Measurements from ENCODE around the gene TYR. TPM values are rescaled to one million over a fixed set of nuclear protein-coding genes. Genes with fewer than 3 reads are reported as not detected.
"Not testable (repeated sequence)": the region's sequence is repeated elsewhere in the genome, so short reads cannot be mapped to it uniquely, and the experiment has no call there.

TYR gene
- total RNA-seq, 1 donor from 2014 or later, result not detected

DNA sequence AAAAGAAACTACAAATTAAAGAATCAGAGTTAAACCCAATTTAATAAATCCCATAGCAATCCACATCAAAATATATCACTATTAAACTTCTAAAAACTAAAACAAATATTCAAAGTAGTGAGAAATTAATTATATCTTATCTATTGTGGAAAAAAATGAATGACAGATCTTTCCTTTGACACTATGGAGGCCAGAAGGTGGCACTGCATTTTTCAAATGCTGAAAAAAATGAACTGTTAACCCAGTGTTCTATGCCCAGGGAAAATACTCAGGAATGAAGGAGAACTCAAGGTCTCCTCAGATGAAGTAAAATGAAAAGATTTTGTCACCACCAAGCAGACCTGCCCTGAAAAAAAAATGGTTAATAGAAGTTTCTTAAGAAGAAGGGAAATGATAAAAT lies 27.7 kb downstream of the TYR start:
- no peak overlapping the region for H3K27ac ChIP-seq (replicated peaks)
- no peak for DNase-seq
- TF ChIP-seq, protein P1, sequence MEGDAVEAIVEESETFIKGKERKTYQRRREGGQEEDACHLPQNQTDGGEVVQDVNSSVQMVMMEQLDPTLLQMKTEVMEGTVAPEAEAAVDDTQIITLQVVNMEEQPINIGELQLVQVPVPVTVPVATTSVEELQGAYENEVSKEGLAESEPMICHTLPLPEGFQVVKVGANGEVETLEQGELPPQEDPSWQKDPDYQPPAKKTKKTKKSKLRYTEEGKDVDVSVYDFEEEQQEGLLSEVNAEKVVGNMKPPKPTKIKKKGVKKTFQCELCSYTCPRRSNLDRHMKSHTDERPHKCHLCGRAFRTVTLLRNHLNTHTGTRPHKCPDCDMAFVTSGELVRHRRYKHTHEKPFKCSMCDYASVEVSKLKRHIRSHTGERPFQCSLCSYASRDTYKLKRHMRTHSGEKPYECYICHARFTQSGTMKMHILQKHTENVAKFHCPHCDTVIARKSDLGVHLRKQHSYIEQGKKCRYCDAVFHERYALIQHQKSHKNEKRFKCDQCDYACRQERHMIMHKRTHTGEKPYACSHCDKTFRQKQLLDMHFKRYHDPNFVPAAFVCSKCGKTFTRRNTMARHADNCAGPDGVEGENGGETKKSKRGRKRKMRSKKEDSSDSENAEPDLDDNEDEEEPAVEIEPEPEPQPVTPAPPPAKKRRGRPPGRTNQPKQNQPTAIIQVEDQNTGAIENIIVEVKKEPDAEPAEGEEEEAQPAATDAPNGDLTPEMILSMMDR (IDR thresholded peaks at IDR 0.05; ENCODE audit: borderline replicate concordance), result no peak
- H3K27me3 ChIP-seq (ENCODE audit: low read depth), result no peaks in the 10 kb centered on the region
- no peaks in the 10 kb centered on the region for H3K9me3 ChIP-seq (replicated peaks)
- intact Hi-C loops (cut with micrococcal nuclease), result no loop called here
- no peak overlapping the region for H3K4me3 ChIP-seq
- H3K36me3 ChIP-seq, result no peaks in the 10 kb centered on the region
- no peaks in the 10 kb centered on the region for H3K4me1 ChIP-seq

DNA sequence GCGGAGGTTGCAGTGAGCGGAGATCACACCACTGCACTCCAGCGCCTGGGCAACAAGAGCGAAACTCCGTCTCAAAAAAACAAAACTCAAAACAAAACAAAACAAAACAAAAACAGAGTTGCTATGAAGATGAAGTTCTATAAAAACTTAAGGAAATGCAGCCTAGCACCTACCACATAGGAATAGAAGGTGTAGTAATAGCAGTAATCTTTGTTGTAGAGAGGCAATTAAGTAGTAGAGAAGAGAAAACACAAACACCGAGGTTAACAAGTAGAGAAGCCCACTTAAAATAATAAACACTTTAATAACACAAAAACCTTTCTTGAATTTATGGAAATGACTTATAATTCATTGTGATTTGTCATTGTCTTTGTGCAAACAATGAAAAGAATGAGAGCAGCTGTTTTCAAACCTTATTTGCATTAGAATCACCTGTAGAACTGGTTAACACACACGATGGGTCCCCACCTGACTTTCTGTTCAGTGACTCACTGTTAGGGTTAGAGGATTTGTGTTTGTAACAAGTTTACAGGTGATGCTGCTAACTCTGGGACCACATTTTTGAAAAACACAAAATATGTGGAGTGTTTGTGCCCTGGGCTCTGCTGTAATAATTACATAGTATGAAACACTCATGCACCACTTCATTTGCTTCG lies 43.1 kb downstream of the TYR start:
- TF ChIP-seq, protein P1 (IDR thresholded peaks at IDR 0.05; ENCODE audit: borderline replicate concordance), result no peak

DNA sequence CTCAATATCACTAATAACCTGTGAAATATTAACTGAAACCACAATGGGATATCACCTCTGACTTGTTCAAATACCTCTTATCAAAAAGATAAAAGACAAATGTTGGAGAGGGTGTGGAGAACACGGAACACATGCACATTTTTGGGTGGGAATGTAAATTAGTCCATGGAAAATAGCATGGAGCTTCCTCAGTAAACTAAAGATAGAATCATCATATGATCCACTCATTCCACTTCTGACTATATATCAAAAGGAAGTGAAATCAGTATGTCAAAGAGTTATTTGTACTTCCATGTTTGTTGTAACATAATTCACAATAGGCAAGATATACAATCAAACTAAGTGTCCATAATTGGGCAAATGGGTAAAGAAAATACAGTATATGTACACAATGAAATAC lies 57.4 kb downstream of the TYR start:
- Histone ChIP-seq H3K9me3 (replicated peaks) (peaks cover 5% of the 10 kb centered on the region), H3K27ac (replicated peaks) (no peak overlapping the region), H3K36me3 (no peaks in the 10 kb centered on the region), H3K27me3 (ENCODE audit: low read depth) (no peaks in the 10 kb centered on the region), H3K4me3 (no peak overlapping the region), H3K4me1 (no peaks in the 10 kb centered on the region)
- intact Hi-C loops (cut with micrococcal nuclease), result no loop called here
- DNase-seq, result no peak
- TF ChIP-seq, protein P1 (IDR thresholded peaks at IDR 0.05; ENCODE audit: borderline replicate concordance), result no peak

More for the DNA sequence above, 43.1 kb downstream of the TYR start:
- H3K4me3 ChIP-seq, result no peak overlapping the region
- no peaks in the 10 kb centered on the region for H3K9me3 ChIP-seq (replicated peaks)
- no peaks in the 10 kb centered on the region for H3K4me1 ChIP-seq
- H3K36me3 ChIP-seq, result no peaks in the 10 kb centered on the region
- DNase-seq, result no peak
- no peaks in the 10 kb centered on the region for H3K27me3 ChIP-seq (ENCODE audit: low read depth)
- intact Hi-C loops (cut with micrococcal nuclease), result no loop called here
- H3K27ac ChIP-seq (replicated peaks), result no peak overlapping the region

DNA sequence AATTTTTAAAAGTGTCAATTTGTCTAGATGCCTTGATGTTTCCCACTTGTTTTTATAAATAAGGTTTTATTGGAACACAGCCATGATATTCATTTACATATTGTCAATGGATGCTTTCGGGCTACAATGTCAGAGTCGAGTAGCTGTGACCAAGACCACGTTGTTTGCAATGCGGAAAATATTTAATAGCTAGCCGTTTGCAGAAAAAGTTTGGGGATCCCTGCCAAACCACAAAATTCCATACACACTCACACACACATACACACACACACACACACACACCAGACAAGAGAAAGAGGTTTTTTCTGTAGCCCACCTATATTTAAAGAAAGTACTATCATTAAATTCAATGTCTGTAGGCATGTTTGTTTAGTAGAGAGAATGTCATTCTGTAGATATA lies 58.3 kb downstream of the TYR start:
- H3K27ac ChIP-seq (replicated peaks), result no peak overlapping the region
- TF ChIP-seq, protein P1 (IDR thresholded peaks at IDR 0.05; ENCODE audit: borderline replicate concordance), result no peak
- H3K9me3 ChIP-seq (replicated peaks), result peaks cover 5% of the 10 kb centered on the region
- no peaks in the 10 kb centered on the region for H3K36me3 ChIP-seq
- no peaks in the 10 kb centered on the region for H3K27me3 ChIP-seq (ENCODE audit: low read depth)
- no peaks in the 10 kb centered on the region for H3K4me1 ChIP-seq
- intact Hi-C loops (cut with micrococcal nuclease), result no loop called here
- H3K4me3 ChIP-seq, result no peak overlapping the region
- DNase-seq, result no peak

DNA sequence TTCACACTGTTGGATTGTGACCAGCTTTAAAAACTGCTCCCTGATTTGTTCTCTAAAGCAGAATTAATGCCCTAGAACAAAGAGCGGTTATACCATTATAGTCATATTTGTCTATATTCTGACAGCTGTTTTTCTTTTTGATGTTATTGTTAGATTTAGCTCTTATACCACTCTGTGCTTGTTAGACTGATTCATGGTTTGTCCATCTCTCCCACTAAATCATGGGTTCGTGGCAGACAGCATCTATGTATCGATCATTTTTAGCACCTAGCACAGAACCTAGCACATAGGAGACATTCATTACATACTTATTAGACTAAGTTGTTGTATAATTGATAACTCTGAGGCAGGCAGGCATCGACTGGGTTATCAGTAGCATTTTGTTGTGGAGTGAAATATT lies 69.3 kb downstream of the TYR start:
- H3K4me1 ChIP-seq; H3K36me3 ChIP-seq; H3K9me3 ChIP-seq (replicated peaks); DNase-seq; H3K27ac ChIP-seq (replicated peaks); H3K27me3 ChIP-seq (ENCODE audit: low read depth); intact Hi-C loops (cut with micrococcal nuclease); H3K4me3 ChIP-seq: not testable (repeated sequence)

DNA sequence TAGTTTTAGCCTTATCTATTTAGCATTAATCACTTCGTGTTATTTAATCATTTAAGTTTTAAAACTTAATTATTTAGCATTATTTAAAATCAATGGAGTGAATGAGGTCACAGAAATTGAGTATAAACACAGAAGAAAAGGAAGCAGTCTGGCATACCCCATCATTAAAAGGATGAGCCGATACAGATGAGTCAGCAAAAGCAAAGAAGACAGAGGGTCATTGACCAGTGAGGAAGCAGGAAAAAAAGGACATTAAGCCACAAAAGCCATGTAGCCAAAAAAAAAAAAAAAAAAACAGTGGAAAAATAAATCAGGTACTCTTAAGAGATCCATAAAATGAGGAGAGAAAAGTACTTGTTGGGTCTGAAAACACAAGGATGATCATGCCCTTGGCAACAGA lies 71.5 kb downstream of the TYR start:
- TF ChIP-seq, protein P1 (IDR thresholded peaks at IDR 0.05; ENCODE audit: borderline replicate concordance), result no peak
- Histone ChIP-seq H3K9me3 (replicated peaks) (peaks cover 7% of the 10 kb centered on the region), H3K4me1 (no peaks in the 10 kb centered on the region), H3K4me3 (no peak overlapping the region), H3K27ac (replicated peaks) (no peak overlapping the region), H3K36me3 (no peaks in the 10 kb centered on the region), H3K27me3 (ENCODE audit: low read depth) (no peaks in the 10 kb centered on the region)
- intact Hi-C loops (cut with micrococcal nuclease), result no loop called here
- no peak for DNase-seq

DNA sequence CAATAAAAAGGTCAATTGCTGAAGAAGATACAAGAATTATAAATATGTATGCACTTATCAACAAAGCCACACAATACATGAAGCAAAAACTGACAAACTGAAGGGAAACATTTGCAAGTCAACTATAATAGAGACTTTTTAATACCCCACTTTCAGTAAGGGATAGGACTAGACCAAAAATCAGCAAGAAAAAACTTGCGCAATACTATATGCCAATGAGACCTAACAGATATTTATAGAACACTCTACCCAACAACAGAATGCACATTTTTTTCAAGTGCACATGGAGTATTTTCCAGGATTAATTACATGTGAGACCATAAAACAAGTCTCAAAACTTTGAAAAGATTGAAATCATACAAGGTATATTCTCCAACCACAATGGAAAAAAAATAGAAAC lies 83.8 kb downstream of the TYR start:
- DNase-seq; H3K4me3 ChIP-seq; H3K9me3 ChIP-seq (replicated peaks); H3K27me3 ChIP-seq (ENCODE audit: low read depth); intact Hi-C loops (cut with micrococcal nuclease); H3K36me3 ChIP-seq; H3K4me1 ChIP-seq; H3K27ac ChIP-seq (replicated peaks): not testable (repeated sequence)

Data from left ventricle myocardium inferior (tissue), 1 donor.